Measurements from ENCODE around the gene SRXN1. TPM values are rescaled to one million over a fixed set of nuclear protein-coding genes. Genes with fewer than 3 reads are reported as not detected.

The SRXN1 gene
- total and polyA plus RNA-seq, 12 donors: 11.9 to 42.0 (median 30.9) TPM

- peak overlapping the region in 1 of 10 donors; percentile 65 for H3K4me3 ChIP-seq
- peaks cover 0 to 44% (median 28%) of the 10 kb centered on the region in 9 donors for H3K36me3 ChIP-seq
- ATAC-seq (no peak), DNase-seq (no peak)
- H3K27ac ChIP-seq: peak overlapping the region in 5 of 10 donors; percentile 13 to 98 (median 94)
- peaks cover 0 to 8% (median 0%) of the 10 kb centered on the region in 11 donors for H3K9me3 ChIP-seq
- no peaks in the 10 kb centered on the region for H3K27me3 ChIP-seq
- H3K4me1 ChIP-seq: peaks cover 10 to 48% (median 31%) of the 10 kb centered on the region in 9 donors
- TF ChIP-seq CTCF (IDR thresholded peaks at IDR 0.05): peak in 3 of 9 donors; percentile 7 to 27 (median 17)
- 62 to 67% methylated on average over 5 of the region's 5 CpGs for WGBS, 2 donors
- intact Hi-C loops (cut with DNase I): loop anchor here in 4 of 10 donors (5.0 to 10.0 kb wide), 3 partner anchors 76 to 296 kb away; no protein-coding TSS in a partner anchor
These were observed 2.0 kb downstream of the SRXN1 start for GRCh38 chr20:650954-651353.

GRCh38 chr20:650281-650680 is 2.7 kb downstream of the SRXN1 start:
- peaks cover 0 to 8% (median 0%) of the 10 kb centered on the region in 11 donors for H3K9me3 ChIP-seq
- TF ChIP-seq CTCF (IDR thresholded peaks at IDR 0.05): no peak
- H3K36me3 ChIP-seq: peaks cover 0 to 44% (median 28%) of the 10 kb centered on the region in 9 donors
- ATAC-seq (no peak), DNase-seq (no peak)
- intact Hi-C loops (cut with DNase I): loop anchor here in 4 of 10 donors (5.0 to 10.0 kb wide), 3 partner anchors 77 to 295 kb away; no protein-coding TSS in a partner anchor
- H3K27me3 ChIP-seq: no peaks in the 10 kb centered on the region
- no peak overlapping the region for H3K4me3 ChIP-seq
- H3K27ac ChIP-seq: no peak overlapping the region
- 92 to 96% methylated on average over 5 of the region's 5 CpGs for WGBS, 2 donors
- peaks cover 13 to 55% (median 38%) of the 10 kb centered on the region in 9 donors for H3K4me1 ChIP-seq

GRCh38 chr20:647479-648019 is 5.5 kb downstream of the SRXN1 start:
- peaks cover 0 to 11% (median 0%) of the 10 kb centered on the region in 7 donors for H3K27me3 ChIP-seq
- no peak for TF ChIP-seq CTCF (IDR thresholded peaks at IDR 0.05)
- intact Hi-C loops (cut with DNase I): loop anchor here in 8 of 10 donors (2.0 to 10.0 kb wide), 6 partner anchors 87 to 295 kb away; no protein-coding TSS in a partner anchor
- H3K27ac ChIP-seq: peak overlapping the region in 1 of 10 donors; percentile 67
- DNase-seq: no peak
- peaks cover 0 to 8% (median 0%) of the 10 kb centered on the region in 11 donors for H3K9me3 ChIP-seq
- H3K4me3 ChIP-seq: no peak overlapping the region
- 96 to 97% methylated on average over 2 of the region's 2 CpGs for WGBS, 2 donors
- H3K4me1 ChIP-seq: peaks cover 7 to 50% (median 37%) of the 10 kb centered on the region in 9 donors
- ATAC-seq: no peak
- peaks cover 0 to 44% (median 28%) of the 10 kb centered on the region in 9 donors for H3K36me3 ChIP-seq

GRCh38 chr20:646868-647233 is 6.1 kb downstream of the SRXN1 start:
- Histone ChIP-seq H3K9me3 (peaks cover 0 to 8% (median 0%) of the 10 kb centered on the region in 11 donors), H3K4me3 (no peak overlapping the region), H3K27ac (peak overlapping the region in 4 of 10 donors; percentile 25 to 67 (median 47)), H3K4me1 (peaks cover 7 to 43% (median 32%) of the 10 kb centered on the region in 9 donors), H3K36me3 (peaks cover 0 to 44% (median 28%) of the 10 kb centered on the region in 9 donors), H3K27me3 (peaks cover 0 to 14% (median 0%) of the 10 kb centered on the region in 7 donors)
- no peak for TF ChIP-seq CTCF (IDR thresholded peaks at IDR 0.05)
- WGBS, 2 donors: 89 to 91% methylated on average over 2 of the region's 2 CpGs
- DNase-seq: no peak
- ATAC-seq: no peak
- intact Hi-C loops (cut with DNase I): loop anchor here in 8 of 10 donors (2.0 to 10.0 kb wide), 6 partner anchors 86 to 295 kb away; no protein-coding TSS in a partner anchor

All from heart right ventricle (tissue), 16 donors.